H1 (cell line): ENCODE results near the gene PTPRE. TPM values are rescaled to one million over a fixed set of nuclear protein-coding genes. Genes with fewer than 3 reads are reported as not detected.

Experiments used
- CTCF ChIA-PET: fragments of 300-600 bp; sonication (Branson Sonifier 250); formaldehyde crosslinking; loops from one replicate; lab custom pipeline; 2021; ENCODE audit not compliant: partially characterized antibody; lab: Charles Lee
- POLR2A ChIA-PET: fragments of 300-600 bp; sonication (Branson Sonifier 250); formaldehyde crosslinking; loops from one replicate; lab custom pipeline; 2021; ENCODE audit warnings: inconsistent platforms; ENCODE audit not compliant: partially characterized antibody; lab: Charles Lee
- DNase-seq, 2 experiments: peaks; one replicate each; pipeline versions ENCODE4 v3.0.0 to v3.0.0-alpha.2; 2010 to 2022; ENCODE audit warnings: low spot score in 2 of 2, low read depth in 1 of 2, mixed read lengths in 1 of 2
- FAIRE-seq: peaks from 2 replicates; lab custom pipeline; 2011; peaks lifted over from hg19 to GRCh38; lab: Jason Lieb, UNC
- H2AFZ ChIP-seq: 2 replicates; pipeline ENCODE4 v1.8.1; 2012; ENCODE audit warnings: low read length, inconsistent platforms
- H2AK5ac ChIP-seq: 2 replicates; pipeline ENCODE4 v1.6.1; 2013; ENCODE audit warnings: low read depth, low read length
- H2BK120ac ChIP-seq: replicated peaks from 2 replicates; pipeline ENCODE3; 2013; ENCODE audit warnings: low read depth, low read length, inconsistent platforms
- H2BK12ac ChIP-seq: 2 replicates; pipeline ENCODE4 v1.6.1; 2013; ENCODE audit warnings: low read depth, low read length
- H2BK15ac ChIP-seq: 2 replicates; pipeline ENCODE4 v1.6.1; 2013; ENCODE audit warnings: low read length
- H2BK20ac ChIP-seq: 2 replicates; pipeline ENCODE4 v1.6.1; 2013; ENCODE audit warnings: low read length
- H2BK5ac ChIP-seq: 2 replicates; pipeline ENCODE4 v1.6.1; 2013; ENCODE audit warnings: low read depth, low read length
- H3K14ac ChIP-seq: 2 replicates; pipeline ENCODE4 v1.6.1; 2013; ENCODE audit warnings: inconsistent platforms; ENCODE audit not compliant: insufficient read length
- H3K18ac ChIP-seq: 2 replicates; pipeline ENCODE4 v1.6.1; 2013; ENCODE audit warnings: low read length; ENCODE audit errors: extremely low read depth
- H3K23ac ChIP-seq: 2 replicates; pipeline ENCODE4 v1.6.1; 2013; ENCODE audit warnings: inconsistent platforms; ENCODE audit not compliant: insufficient read length
- H3K23me2 ChIP-seq: 2 replicates; pipeline ENCODE4 v1.6.1; 2013; ENCODE audit warnings: low read depth, low read length
- H3K27ac ChIP-seq: 2 replicates; pipeline ENCODE4 v1.6.1; 2011; ENCODE audit warnings: low read depth, low read length, inconsistent platforms
- H3K27me3 ChIP-seq, 4 experiments: replicated peaks in 1 of 4; 1 replicate in 1 of 4; 2 replicates in 3 of 4; pipeline versions ENCODE4 v1.6.1 to v1.8.1; 2011 to 2013; ENCODE audit warnings: low read length in 3 of 4, mild to moderate bottlenecking in 3 of 4, inconsistent platforms in 2 of 4, mixed read lengths in 2 of 4, moderate library complexity in 1 of 4; ENCODE audit not compliant: control insufficient read depth in 3 of 4, insufficient read depth in 3 of 4; ENCODE audit errors: extremely low read depth in 1 of 4
- H3K36me3 ChIP-seq, 4 experiments: 2 replicates each; pipeline versions ENCODE4 v1.6.1 to v1.8.1; 2011 to 2013; ENCODE audit warnings: mild to moderate bottlenecking in 4 of 4, low read length in 3 of 4, moderate library complexity in 2 of 4, control low read depth in 1 of 4, inconsistent platforms in 1 of 4; ENCODE audit not compliant: insufficient read depth in 4 of 4, control insufficient read depth in 2 of 4
- H3K4ac ChIP-seq: replicated peaks from 2 replicates; pipeline ENCODE3; 2013; ENCODE audit warnings: low read length, low read depth, mixed read lengths, inconsistent platforms; ENCODE audit not compliant: insufficient read length
- H3K4me1 ChIP-seq, 4 experiments: replicated peaks in 1 of 4; 1 replicate in 1 of 4; 2 replicates in 3 of 4; pipeline versions ENCODE4 v1.6.1 to v1.8.1; 2011 to 2013; ENCODE audit warnings: low read length in 3 of 4, inconsistent platforms in 2 of 4, mixed read lengths in 1 of 4; ENCODE audit not compliant: insufficient read depth in 4 of 4, control insufficient read depth in 3 of 4
- H3K4me2 ChIP-seq, 2 experiments: 2 replicates each; pipeline versions ENCODE4 v1.6.1 to v1.8.1; 2011 to 2013; ENCODE audit warnings: low read depth in 2 of 2, low read length in 2 of 2, control low read depth in 1 of 2, inconsistent platforms in 1 of 2, mild to moderate bottlenecking in 1 of 2; ENCODE audit not compliant: insufficient read depth in 1 of 2
- H3K4me3 ChIP-seq, 4 experiments: fragments of 200-600, 300-600 bp in 1 of 4; sonication (generic), shearing (Covaris generic), sonication (Bioruptor Twin) in 1 of 4; 2 replicates each; pipeline versions ENCODE4 v1.5.1 to v1.8.1; 2011 to 2016; ENCODE audit warnings: low read length in 4 of 4, low read depth in 3 of 4, control low read depth in 2 of 4, inconsistent platforms in 2 of 4, mild to moderate bottlenecking in 2 of 4, mixed read lengths in 1 of 4, moderate library complexity in 1 of 4; ENCODE audit not compliant: insufficient read depth in 2 of 4; ENCODE audit errors: extremely low read depth in 1 of 4
- H3K56ac ChIP-seq: replicated peaks from 2 replicates; pipeline ENCODE3; 2013; ENCODE audit warnings: low read depth, mild to moderate bottlenecking, mixed read lengths, low read length, inconsistent platforms; ENCODE audit not compliant: insufficient read length
- H3K79me1 ChIP-seq: 2 replicates; pipeline ENCODE4 v1.6.1; 2013; ENCODE audit warnings: low read depth, low read length, control low read depth
- H3K79me2 ChIP-seq, 2 experiments: 2 replicates each; pipeline versions ENCODE4 v1.6.1 to v1.8.1; 2012 to 2013; ENCODE audit warnings: low read length in 2 of 2, mild to moderate bottlenecking in 2 of 2, inconsistent platforms in 1 of 2; ENCODE audit not compliant: insufficient read depth in 2 of 2, control insufficient read depth in 1 of 2
- H3K9ac ChIP-seq, 4 experiments: replicated peaks in 1 of 4; 1 replicate in 1 of 4; 2 replicates in 3 of 4; pipeline versions ENCODE4 v1.6.1 to v1.8.1; 2011 to 2013; ENCODE audit warnings: low read depth in 3 of 4, low read length in 3 of 4, control low read depth in 2 of 4, mild to moderate bottlenecking in 2 of 4, moderate library complexity in 2 of 4, inconsistent platforms in 1 of 4; ENCODE audit errors: extremely low read depth in 1 of 4
- H3K9me3 ChIP-seq, 2 experiments: 2 replicates each; pipeline versions ENCODE4 v1.6.1 to v1.8.1; 2012 to 2013; ENCODE audit warnings: mild to moderate bottlenecking in 2 of 2, moderate library complexity in 2 of 2, control low read depth in 1 of 2, inconsistent platforms in 1 of 2, low read depth in 1 of 2, low read length in 1 of 2, mixed read lengths in 1 of 2; ENCODE audit not compliant: insufficient read depth in 2 of 2
- H4K20me1 ChIP-seq, 2 experiments: replicated peaks in 1 of 2; 2 replicates each; pipeline versions ENCODE3 to v1.8.1; 2011 to 2013; ENCODE audit warnings: inconsistent platforms in 2 of 2, low read length in 2 of 2, mild to moderate bottlenecking in 1 of 2; ENCODE audit not compliant: insufficient read depth in 2 of 2, control insufficient read depth in 1 of 2
- H4K5ac ChIP-seq: 2 replicates; pipeline ENCODE4 v1.6.1; 2013; ENCODE audit warnings: low read length, low read depth, mixed read lengths, inconsistent platforms; ENCODE audit not compliant: insufficient read length
- H4K8ac ChIP-seq: 2 replicates; pipeline ENCODE4 v1.8.0; 2013; ENCODE audit warnings: mild to moderate bottlenecking, moderate library complexity, low read length, inconsistent platforms; ENCODE audit not compliant: insufficient read depth; ENCODE audit errors: extremely low read depth
- H4K91ac ChIP-seq: replicated peaks from 2 replicates; pipeline ENCODE3; 2013; ENCODE audit warnings: low read length, mixed read lengths, inconsistent platforms; ENCODE audit not compliant: insufficient read length
- CHD2 ChIP-seq: IDR thresholded peaks from 2 replicates; pipeline ENCODE4 v1.6.1; 2012; ENCODE audit warnings: low read length, improper control_type of control experiment
- CREB1 ChIP-seq: IDR thresholded peaks from 2 replicates; pipeline ENCODE4 v1.6.1; 2012; ENCODE audit warnings: inconsistent platforms
- JUND ChIP-seq: IDR thresholded peaks from 2 replicates; pipeline ENCODE4 v1.6.1; 2011; ENCODE audit warnings: mild to moderate bottlenecking, improper control_type of control experiment, low read length
- KDM5A ChIP-seq: fragments of 200-600 bp; IDR thresholded peaks from 2 replicates; pipeline ENCODE4 v1.7.1; 2012; ENCODE audit warnings: mild to moderate bottlenecking, low read length, inconsistent platforms, mixed read lengths
- POLR2A ChIP-seq, 2 experiments: IDR thresholded peaks; 1 replicate in 1 of 2; 2 replicates in 1 of 2; pipeline ENCODE4 v1.6.1; 2011; ENCODE audit warnings: low read depth in 2 of 2, low read length in 2 of 2, mild to moderate bottlenecking in 2 of 2; ENCODE audit errors: control extremely low read depth in 1 of 2
- POLR2AphosphoS5 ChIP-seq: IDR thresholded peaks from 2 replicates; pipeline ENCODE4 v1.6.1; 2011; ENCODE audit warnings: low read depth, low read length
- RXRA ChIP-seq: IDR thresholded peaks from 2 replicates; pipeline ENCODE4 v1.6.1; 2011; ENCODE audit warnings: low read depth, mild to moderate bottlenecking, low read length, moderate library complexity; ENCODE audit not compliant: insufficient read depth
- SIRT6 ChIP-seq: IDR thresholded peaks from one replicate; pipeline ENCODE4 v1.7.1; 2012; ENCODE audit warnings: low read length, inconsistent platforms
- SP2 ChIP-seq: IDR thresholded peaks from 2 replicates; pipeline ENCODE4 v1.6.1; 2012; ENCODE audit warnings: mild to moderate bottlenecking, low read length, inconsistent platforms
- SUZ12 ChIP-seq: fragments of 200-600 bp; sonication (generic); IDR thresholded peaks from 2 replicates; pipeline ENCODE4 v1.6.1; 2012; ENCODE audit warnings: mild to moderate bottlenecking, inconsistent platforms, low read length, moderate library complexity, mixed read lengths
- TAF1 ChIP-seq: IDR thresholded peaks from 2 replicates; pipeline ENCODE4 v1.6.1; 2011; ENCODE audit warnings: mild to moderate bottlenecking, low read depth, low read length
- TCF12 ChIP-seq: IDR thresholded peaks from 2 replicates; pipeline ENCODE4 v1.6.1; 2011; ENCODE audit warnings: low read depth, mild to moderate bottlenecking, low read length
- TEAD4 ChIP-seq: IDR thresholded peaks from 2 replicates; pipeline ENCODE4 v1.6.1; 2012; ENCODE audit warnings: low read depth, low read length, inconsistent platforms, mixed read lengths
- WGBS, 2 experiments: shearing (Covaris generic) in 1 of 2; methylation state at CpG; one replicate each; pipeline versions ENCODE4 v1.1.6 to v1.1.7; 2013 to 2015; ENCODE audit warnings: low lambda C conversion rate in 2 of 2, mixed read lengths in 2 of 2, inconsistent platforms in 1 of 2, low coverage in 1 of 2, missing lambda C conversion rate in 1 of 2; ENCODE audit not compliant: insufficient replicate concordance in 2 of 2, insufficient coverage in 1 of 2, insufficient read length in 1 of 2; ENCODE audit errors: extremely low coverage in 1 of 2, missing lambda C conversion rate in 1 of 2; 5-methylcytosine and 5-hydroxymethylcytosine counted together
- polyA plus RNA-seq, 7 experiments: library from polyadenylated mRNA; depleted of rRNA in 3 of 7; stranded (reverse) in 5 of 7; unstranded in 2 of 7; fragments of >200 nt in 5 of 7; fragments of 200-250 nt in 2 of 7; gene quantifications; 1 replicate in 5 of 7; 2 replicates in 1 of 7; 4 replicates in 1 of 7; pipeline versions ENCODE4 v1.2.1 to v1.2.3, GENCODE V29; 2011 to 2013; ENCODE audit warnings: missing spikeins in 2 of 7, mixed read lengths in 2 of 7
- total RNA-seq: library from RNA; stranded (reverse); fragmentation: NEBNext Ultra II Directional; extraction: Animal tissue kit (Norgen Biotek cat#: 25700); gene quantifications from 2 replicates; pipeline ENCODE4 v1.2.1, GENCODE V29; 2021

The PTPRE gene
- total and polyA plus RNA-seq, 2 of the 8 experiments (the other 6 are each of a cell fraction or from before 2014, with no cell fraction given): 0.33 to 0.54 TPM

- H2BK12ac ChIP-seq: no peak overlapping the region
- no peak overlapping the region for H4K91ac ChIP-seq
- H3K23ac ChIP-seq: no peak overlapping the region
- H2BK5ac ChIP-seq: no peak overlapping the region
- TF ChIP-seq SUZ12 (no peak), POLR2A (IDR thresholded peaks at IDR 0.05; ENCODE audit: control extremely low read depth in 1 of 2, low read depth in 2 of 2, low read length in 2 of 2) (no peak), JUND (no peak), POLR2AphosphoS5 (no peak), TAF1 (no peak), SP2 (no peak), RXRA (no peak), CHD2 (no peak), KDM5A (no peak), SIRT6 (no peak), TCF12 (no peak), CREB1 (no peak), TEAD4 (no peak)
- FAIRE-seq (no peak), DNase-seq (no peak)
- CTCF ChIA-PET: interaction anchor here (0.8 to 3.4 kb wide), 14 partner anchors 8 to 414 kb away, joined by 3 to 26 read pairs (median 4); partner anchors contain the start of gene PTPRE
- H3K18ac ChIP-seq: no peak overlapping the region
- H3K27me3 ChIP-seq: no peaks in the 10 kb centered on the region
- no peak overlapping the region for H3K4ac ChIP-seq
- no peak overlapping the region for H3K56ac ChIP-seq
- no peak overlapping the region; a peak in 1 of 4 replicates for H3K4me2 ChIP-seq
- no peak overlapping the region for H2AK5ac ChIP-seq
- H3K4me1 ChIP-seq: peaks cover 9 to 21% (median 15%) of the 10 kb centered on the region in 4 experiments
- H2BK20ac ChIP-seq: no peak overlapping the region
- no peak overlapping the region for H2AFZ ChIP-seq
- H3K4me3 ChIP-seq: no peak overlapping the region
- H2BK15ac ChIP-seq: no peak overlapping the region
- WGBS, 2 experiments: 77% methylated on average over 6 of the region's 7 CpGs; no CpG with 5 or more reads in 1 of the 2 experiments
- no peaks in the 10 kb centered on the region for H3K36me3 ChIP-seq
- H3K9me3 ChIP-seq: no peaks in the 10 kb centered on the region
- H4K8ac ChIP-seq: no peak overlapping the region; the same call in 1 of the 2 replicates
- POLR2A ChIA-PET: interaction anchor here (1.2 to 1.3 kb wide), 2 partner anchors 11 to 16 kb away, joined by 3 read pairs; no protein-coding TSS in a partner anchor
- no peak overlapping the region for H2BK120ac ChIP-seq
- H3K23me2 ChIP-seq: peaks cover 14% of the 10 kb centered on the region; the same call in 1 of the 2 replicates
- no peaks in the 10 kb centered on the region for H3K79me2 ChIP-seq
- no peak overlapping the region for H3K27ac ChIP-seq
- H3K14ac ChIP-seq: no peak overlapping the region
- no peak overlapping the region for H3K9ac ChIP-seq
- no peak overlapping the region for H4K5ac ChIP-seq
- peaks cover 0 to 12% of the 10 kb centered on the region in 2 experiments for H4K20me1 ChIP-seq
- H3K79me1 ChIP-seq: 0 out of 2 replicates have a peak, but pooled peaks cover 2% of the 10 kb centered on the region
Observed at GRCh38 chr10:128063736-128064107, 156.8 kb downstream of the PTPRE start.
